Endodermal cell (in vitro differentiated cells): Measurements from ENCODE around the gene CSF3R. TPM values are rescaled to one million over a fixed set of nuclear protein-coding genes. Genes with fewer than 3 reads are reported as not detected.
A peak's percentile ranks its signal among the peaks of the same experiment; 100 is the strongest.

Source experiments
- DNase-seq: peaks from one replicate; pipeline ENCODE4 v3.0.0-alpha.2; 2017
- H3K27ac ChIP-seq: 2 replicates; pipeline ENCODE4 v1.5.1; 2013; ENCODE audit warnings: mild to moderate bottlenecking, low read depth, low read length, moderate library complexity
- H3K27me3 ChIP-seq: 2 replicates; pipeline ENCODE4 v1.6.1; 2013; ENCODE audit warnings: mild to moderate bottlenecking, low read length, moderate library complexity; ENCODE audit not compliant: insufficient read depth, control insufficient read depth, poor library complexity, severe bottlenecking
- H3K36me3 ChIP-seq: 2 replicates; pipeline ENCODE4 v1.7.0; 2013; ENCODE audit warnings: mild to moderate bottlenecking, low read length, moderate library complexity; ENCODE audit not compliant: control insufficient read depth, insufficient read depth
- H3K4me1 ChIP-seq: one replicate; pipeline ENCODE4 v1.7.0; 2013; ENCODE audit warnings: low read length; ENCODE audit not compliant: control insufficient read depth, insufficient read depth
- H3K4me3 ChIP-seq: 2 replicates; pipeline ENCODE4 v1.5.1; 2013; ENCODE audit warnings: mild to moderate bottlenecking, low read length, moderate library complexity
- H3K9ac ChIP-seq: 2 replicates; pipeline ENCODE4 v1.6.1; 2013; ENCODE audit warnings: mild to moderate bottlenecking, low read length, moderate library complexity; ENCODE audit not compliant: poor library complexity, severe bottlenecking; ENCODE audit errors: extremely low read depth
- H3K9me3 ChIP-seq: 2 replicates; pipeline ENCODE4 v1.6.1; 2013; ENCODE audit warnings: mild to moderate bottlenecking, low read length, moderate library complexity; ENCODE audit not compliant: control insufficient read depth
- H3K27ac Mint-ChIP-seq: 2 replicates; pipeline ENCODE4 v1.8.0; 2020; ENCODE audit warnings: mixed read lengths
- H3K27me3 Mint-ChIP-seq: 2 replicates; pipeline ENCODE4 v1.8.0; 2021; ENCODE audit warnings: mild to moderate bottlenecking, mixed read lengths; ENCODE audit not compliant: insufficient read depth
- H3K36me3 Mint-ChIP-seq: 2 replicates; pipeline ENCODE4 v1.8.0; 2020; ENCODE audit warnings: low read depth, mixed read lengths
- H3K4me1 Mint-ChIP-seq: 2 replicates; pipeline ENCODE4 v1.8.0; 2020; ENCODE audit warnings: mixed read lengths
- H3K4me3 Mint-ChIP-seq: 2 replicates; pipeline ENCODE4 v1.8.0; 2020; ENCODE audit warnings: mild to moderate bottlenecking, moderate library complexity, mixed read lengths
- H3K9me3 Mint-ChIP-seq: 2 replicates; pipeline ENCODE4 v1.8.0; 2020; ENCODE audit warnings: mild to moderate bottlenecking, mixed read lengths
- WGBS, 2 experiments: methylation state at CpG; one replicate each; pipeline versions ENCODE4 v1.1.5 to v1.1.7; 2013; ENCODE audit warnings: missing lambda C conversion rate in 2 of 2, mixed read lengths in 1 of 2; ENCODE audit not compliant: insufficient coverage in 1 of 2, insufficient read length in 1 of 2; 5-methylcytosine and 5-hydroxymethylcytosine counted together
- total RNA-seq, 2 donors: library from RNA; stranded (reverse); fragmentation: NEBNext Ultra II Directional in 1 of 2; extraction: Animal tissue kit (Norgen Biotek cat#: 25700) in 1 of 2; gene quantifications; 2 replicates in 1 of 2; 3 replicates in 1 of 2; pipeline ENCODE4 v1.2.1, GENCODE V29; 2021
- TF ChIP-seq, protein P1 (sequence below): fragments of 200-600 bp; sonication (generic); conservative IDR thresholded peaks from 2 replicates; pipeline ENCODE4 v1.5.0; 2021; ENCODE audit warnings: antibody characterized with exemption, mild to moderate bottlenecking

The CSF3R gene
- total RNA-seq, 2 donors from 2014 or later: 1.5 TPM

DNA sequence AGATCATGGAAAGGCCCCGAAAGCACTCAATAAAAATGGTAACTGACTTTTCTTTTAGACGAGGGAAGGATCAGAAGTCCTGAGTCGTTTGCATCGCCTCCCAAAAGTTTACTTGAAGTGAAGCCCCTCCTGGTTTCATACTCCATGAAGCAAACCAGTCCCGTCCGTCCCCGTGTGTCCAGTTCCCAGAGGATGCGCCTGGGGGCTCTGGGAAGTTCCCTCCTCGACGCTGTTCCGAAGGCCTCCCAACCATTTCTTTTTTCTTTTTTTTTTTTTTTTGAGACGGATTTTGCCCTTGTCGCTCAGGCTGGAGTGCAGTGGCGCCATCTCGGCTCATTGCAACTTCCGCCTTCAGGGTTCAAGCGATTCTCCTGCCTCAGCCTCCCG, 31.8 kb downstream of the CSF3R start:
- Mint-ChIP-seq H3K4me1 (peaks cover 7% of the 10 kb centered on the region), H3K4me3 (peak overlapping the region; percentile 79), H3K9me3 (no peaks in the 10 kb centered on the region), H3K27me3 (no peaks in the 10 kb centered on the region), H3K27ac (peak overlapping the region; percentile 90), H3K36me3 (peaks cover 18% of the 10 kb centered on the region)
- H3K9me3 ChIP-seq: no peaks in the 10 kb centered on the region
- H3K9ac ChIP-seq: peak overlapping the region; percentile 71
- peaks cover 21% of the 10 kb centered on the region for H3K36me3 ChIP-seq
- peak overlapping the region; percentile 69 for H3K27ac ChIP-seq
- no peaks in the 10 kb centered on the region for H3K27me3 ChIP-seq
- DNase-seq: no peak
- WGBS, 2 experiments: 71 to 87% methylated on average over 12 to 18 of the region's 18 CpGs
- TF ChIP-seq, protein P1, sequence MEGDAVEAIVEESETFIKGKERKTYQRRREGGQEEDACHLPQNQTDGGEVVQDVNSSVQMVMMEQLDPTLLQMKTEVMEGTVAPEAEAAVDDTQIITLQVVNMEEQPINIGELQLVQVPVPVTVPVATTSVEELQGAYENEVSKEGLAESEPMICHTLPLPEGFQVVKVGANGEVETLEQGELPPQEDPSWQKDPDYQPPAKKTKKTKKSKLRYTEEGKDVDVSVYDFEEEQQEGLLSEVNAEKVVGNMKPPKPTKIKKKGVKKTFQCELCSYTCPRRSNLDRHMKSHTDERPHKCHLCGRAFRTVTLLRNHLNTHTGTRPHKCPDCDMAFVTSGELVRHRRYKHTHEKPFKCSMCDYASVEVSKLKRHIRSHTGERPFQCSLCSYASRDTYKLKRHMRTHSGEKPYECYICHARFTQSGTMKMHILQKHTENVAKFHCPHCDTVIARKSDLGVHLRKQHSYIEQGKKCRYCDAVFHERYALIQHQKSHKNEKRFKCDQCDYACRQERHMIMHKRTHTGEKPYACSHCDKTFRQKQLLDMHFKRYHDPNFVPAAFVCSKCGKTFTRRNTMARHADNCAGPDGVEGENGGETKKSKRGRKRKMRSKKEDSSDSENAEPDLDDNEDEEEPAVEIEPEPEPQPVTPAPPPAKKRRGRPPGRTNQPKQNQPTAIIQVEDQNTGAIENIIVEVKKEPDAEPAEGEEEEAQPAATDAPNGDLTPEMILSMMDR: no peak
- peak overlapping the region; percentile 79 for H3K4me3 ChIP-seq
- peaks cover 3% of the 10 kb centered on the region for H3K4me1 ChIP-seq

GRCh38 chr1:36450270-36450918, 32.3 kb downstream of the CSF3R start, which contains the start of gene OSCP1:
TSS of gene OSCP1 (minus strand) at chr1:36450451. CDS start at chr1:36450369, 82 bp downstream.
- Mint-ChIP-seq H3K4me1 (peaks cover 7% of the 10 kb centered on the region), H3K36me3 (peaks cover 13% of the 10 kb centered on the region), H3K4me3 (peak within 1 kb of the TSS; percentile 79), H3K9me3 (no peaks in the 10 kb centered on the region), H3K27me3 (no peaks in the 10 kb centered on the region), H3K27ac (peak within 1 kb of the TSS; percentile 93)
- TF ChIP-seq, protein P1: no peak
- Histone ChIP-seq H3K27me3 (no peaks in the 10 kb centered on the region), H3K4me3 (peak within 1 kb of the TSS; percentile 79), H3K27ac (peak within 1 kb of the TSS; percentile 75), H3K4me1 (no peaks in the 10 kb centered on the region), H3K9me3 (no peaks in the 10 kb centered on the region), H3K36me3 (peaks cover 16% of the 10 kb centered on the region), H3K9ac (peak within 1 kb of the TSS; percentile 71)
- 5 to 11% methylated on average over 26 to 48 of the region's 48 CpGs for WGBS, 2 experiments
- DNase-seq: peak; percentile 97

DNA sequence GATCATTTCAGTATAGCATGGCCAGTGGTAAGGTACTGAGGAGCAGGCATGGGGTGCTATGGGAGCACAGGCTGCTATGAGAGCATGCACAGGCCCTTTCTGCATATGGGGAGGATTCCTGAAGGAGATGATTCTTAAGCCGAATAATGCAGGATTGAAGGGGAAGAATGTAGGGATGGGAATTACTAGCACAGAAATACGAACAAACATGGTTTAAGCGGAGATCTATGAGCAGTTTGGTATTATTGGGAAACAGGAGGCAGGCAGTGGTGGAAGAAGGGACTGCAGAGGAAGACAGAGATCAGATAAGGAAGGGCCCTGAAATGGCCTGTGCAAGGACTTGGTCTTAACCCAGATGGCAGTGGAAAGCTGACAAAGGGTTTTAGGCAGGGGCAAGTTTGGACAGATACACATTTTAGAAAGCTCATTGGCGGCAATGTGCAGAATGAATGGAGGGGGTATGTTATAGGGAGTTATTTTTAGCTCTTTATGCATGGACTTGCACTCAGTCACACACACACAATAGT, 34.1 kb downstream of the CSF3R start:
- Histone ChIP-seq H3K4me3 (no peak overlapping the region), H3K9ac (no peak overlapping the region), H3K36me3 (no peaks in the 10 kb centered on the region), H3K4me1 (no peaks in the 10 kb centered on the region), H3K9me3 (no peaks in the 10 kb centered on the region), H3K27ac (no peak overlapping the region), H3K27me3 (no peaks in the 10 kb centered on the region)
- no peak overlapping the region for H3K27ac Mint-ChIP-seq
- H3K27me3 Mint-ChIP-seq: no peaks in the 10 kb centered on the region
- no peak overlapping the region for H3K4me3 Mint-ChIP-seq
- H3K9me3 Mint-ChIP-seq: no peaks in the 10 kb centered on the region
- DNase-seq: no peak
- TF ChIP-seq, protein P1: peak; percentile 45
- H3K36me3 Mint-ChIP-seq: no peaks in the 10 kb centered on the region
- peaks cover 7% of the 10 kb centered on the region for H3K4me1 Mint-ChIP-seq
- WGBS, 2 experiments: 93% methylated on average over 3 to 4 of the region's 4 CpGs
